PC-9 (cell line): ENCODE measurements around the gene LMOD1.

ENCODE experiments used
- EZH2 ChIP-seq: fragments of 200-600 bp; sonication (generic); IDR thresholded peaks from 2 replicates; pipeline ENCODE4 v1.8.0; 2017; ENCODE audit warnings: antibody characterized with exemption, low read depth
- TF ChIP-seq, protein P1 (sequence below): fragments of 200-600 bp; sonication (generic); conservative IDR thresholded peaks from 2 replicates; pipeline ENCODE4 v1.6.1; 2017; ENCODE audit warnings: mixed run types, antibody characterized with exemption, mild to moderate bottlenecking, moderate library complexity

DNA sequence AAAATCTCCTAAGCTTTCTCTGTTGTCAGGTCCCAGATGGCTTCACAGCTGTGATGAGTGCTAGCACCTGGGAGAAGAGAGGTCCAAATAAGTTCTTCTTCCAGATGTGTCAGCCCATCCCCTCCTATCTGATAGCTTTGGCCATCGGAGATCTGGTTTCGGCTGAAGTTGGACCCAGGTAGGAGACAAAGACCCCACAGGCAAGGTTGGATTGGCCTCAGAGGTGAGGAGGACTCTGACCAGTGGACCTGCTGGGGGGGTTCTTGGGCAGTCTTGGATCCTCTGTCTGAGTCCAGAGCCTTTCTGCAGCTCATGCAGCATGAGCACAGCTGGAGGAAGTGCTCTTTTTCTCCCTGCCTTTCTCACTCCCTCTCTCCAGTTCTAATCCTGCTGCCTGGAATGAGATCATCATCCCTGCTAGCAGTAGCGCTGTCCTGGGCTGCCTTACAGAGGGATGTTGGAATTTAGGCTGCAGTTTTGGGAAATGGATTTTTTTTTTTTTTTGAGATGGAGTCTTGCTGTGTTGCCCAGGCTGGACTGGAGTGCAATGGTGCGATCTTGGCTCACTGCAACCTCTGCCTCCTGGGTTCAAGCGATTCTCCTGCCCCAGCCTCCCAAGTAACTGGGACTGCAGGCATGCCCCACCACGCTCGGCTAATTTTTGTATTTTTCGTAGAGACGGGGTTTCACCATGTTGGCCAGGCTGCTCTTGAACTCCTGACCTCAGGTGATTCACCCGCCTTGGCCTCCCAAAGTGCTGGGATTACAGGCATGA, 43.2 kb upstream of the LMOD1 start:
- TF ChIP-seq, protein P1, sequence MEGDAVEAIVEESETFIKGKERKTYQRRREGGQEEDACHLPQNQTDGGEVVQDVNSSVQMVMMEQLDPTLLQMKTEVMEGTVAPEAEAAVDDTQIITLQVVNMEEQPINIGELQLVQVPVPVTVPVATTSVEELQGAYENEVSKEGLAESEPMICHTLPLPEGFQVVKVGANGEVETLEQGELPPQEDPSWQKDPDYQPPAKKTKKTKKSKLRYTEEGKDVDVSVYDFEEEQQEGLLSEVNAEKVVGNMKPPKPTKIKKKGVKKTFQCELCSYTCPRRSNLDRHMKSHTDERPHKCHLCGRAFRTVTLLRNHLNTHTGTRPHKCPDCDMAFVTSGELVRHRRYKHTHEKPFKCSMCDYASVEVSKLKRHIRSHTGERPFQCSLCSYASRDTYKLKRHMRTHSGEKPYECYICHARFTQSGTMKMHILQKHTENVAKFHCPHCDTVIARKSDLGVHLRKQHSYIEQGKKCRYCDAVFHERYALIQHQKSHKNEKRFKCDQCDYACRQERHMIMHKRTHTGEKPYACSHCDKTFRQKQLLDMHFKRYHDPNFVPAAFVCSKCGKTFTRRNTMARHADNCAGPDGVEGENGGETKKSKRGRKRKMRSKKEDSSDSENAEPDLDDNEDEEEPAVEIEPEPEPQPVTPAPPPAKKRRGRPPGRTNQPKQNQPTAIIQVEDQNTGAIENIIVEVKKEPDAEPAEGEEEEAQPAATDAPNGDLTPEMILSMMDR, result no peak
- no peak for TF ChIP-seq EZH2
